Non-pigmented ciliary epithelial cell (primary cell): ENCODE measurements around the gene ITGAE.
"Not testable (repeated sequence)": the region's sequence is repeated elsewhere in the genome, so short reads cannot be mapped to it uniquely, and the experiment has no call there.

ENCODE experiments used
- DNase-seq: peaks from one replicate; pipeline ENCODE4 v3.0.0-alpha.2; 2010; ENCODE audit warnings: low read depth

ITGAE gene

GRCh38 chr17:3800362-3801271, at the start of gene ITGAE:
TSS of gene ITGAE (minus strand) at chr17:3801188. CDS start at chr17:3801144, 44 bp downstream.
- no peak for DNase-seq

- DNase-seq: no peak
Measured at GRCh38 chr17:3848229-3848835, 47.3 kb upstream of the ITGAE start.

- no peak for DNase-seq
Measured at GRCh38 chr17:3847165-3847670, 46.2 kb upstream of the ITGAE start.

GRCh38 chr17:3846437-3847164, 45.6 kb upstream of the ITGAE start:
- no peak for DNase-seq

GRCh38 chr17:3845621-3846436, 44.8 kb upstream of the ITGAE start, which contains the start of gene NCBP3:
TSS of gene NCBP3 (minus strand) at chr17:3846246. CDS start at chr17:3846223, 23 bp downstream.
- DNase-seq: no peak

GRCh38 chr17:3845291-3845620, 44.3 kb upstream of the ITGAE start:
- no peak for DNase-seq

GRCh38 chr17:3844556-3844955, 43.6 kb upstream of the ITGAE start:
- DNase-seq: not testable (repeated sequence)

GRCh38 chr17:3843935-3844516, 43.0 kb upstream of the ITGAE start:
- DNase-seq: no peak

- DNase-seq: no peak
Measured at GRCh38 chr17:3838206-3838605, 37.2 kb upstream of the ITGAE start.

- no peak for DNase-seq
Measured at GRCh38 chr17:3836551-3836950, 35.6 kb upstream of the ITGAE start.

- DNase-seq: no peak
Measured at GRCh38 chr17:3835410-3836229, 34.6 kb upstream of the ITGAE start.

GRCh38 chr17:3834811-3835210, 33.8 kb upstream of the ITGAE start:
- no peak for DNase-seq

- DNase-seq: no peak
Measured at GRCh38 chr17:3828852-3829232, 27.9 kb upstream of the ITGAE start.

- no peak for DNase-seq
Measured at GRCh38 chr17:3828151-3828851, 27.3 kb upstream of the ITGAE start.

GRCh38 chr17:3827124-3827773, 26.3 kb upstream of the ITGAE start:
- no peak for DNase-seq

GRCh38 chr17:3826191-3826590, 25.2 kb upstream of the ITGAE start:
- no peak for DNase-seq

- no peak for DNase-seq
Measured at GRCh38 chr17:3821101-3821500, 20.1 kb upstream of the ITGAE start.

GRCh38 chr17:3818786-3819185, 17.8 kb upstream of the ITGAE start:
- DNase-seq: no peak
